ENCODE data around the gene INF2.

Gene INF2

GRCh38 chr14:104706733-104707607, 17.6 kb downstream of the INF2 start:
- DNase-seq = no peak

- DNase-seq = no peak
These were observed 18.5 kb downstream of the INF2 start for GRCh38 chr14:104707608-104708595.

DNA sequence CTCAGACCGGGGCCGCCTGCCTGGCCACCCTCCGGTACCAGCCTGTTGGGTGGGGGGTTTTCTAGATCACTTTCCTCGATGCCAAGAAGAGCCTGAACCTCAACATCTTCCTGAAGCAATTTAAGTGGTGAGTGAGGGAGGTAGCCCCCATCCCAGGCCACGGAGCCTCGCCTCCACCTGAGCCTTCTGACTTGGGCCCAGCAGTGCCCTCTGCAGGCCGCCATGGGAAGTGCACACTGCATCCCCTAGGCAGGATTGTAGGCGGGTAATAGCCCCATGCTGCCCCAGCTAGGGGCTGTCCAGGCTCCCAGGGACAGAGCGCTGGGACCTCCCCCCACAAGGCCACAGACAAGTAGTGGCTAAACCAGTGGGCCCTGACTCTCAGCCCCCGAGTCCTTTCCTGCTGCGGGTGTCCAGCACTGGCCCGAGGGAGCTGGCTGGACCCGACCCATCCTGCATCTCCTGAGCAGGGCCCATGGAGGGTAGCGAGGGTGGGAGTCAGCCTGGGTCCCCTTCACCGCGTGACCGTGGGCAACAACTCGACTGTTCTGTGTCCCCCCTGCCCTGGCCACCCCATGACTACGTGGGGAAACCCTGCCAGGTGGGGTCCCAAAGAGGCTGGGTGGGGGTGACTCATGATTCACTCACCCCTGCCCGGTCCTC, 19.3 kb downstream of the INF2 start:
- peak; percentile 86 for DNase-seq

DNA sequence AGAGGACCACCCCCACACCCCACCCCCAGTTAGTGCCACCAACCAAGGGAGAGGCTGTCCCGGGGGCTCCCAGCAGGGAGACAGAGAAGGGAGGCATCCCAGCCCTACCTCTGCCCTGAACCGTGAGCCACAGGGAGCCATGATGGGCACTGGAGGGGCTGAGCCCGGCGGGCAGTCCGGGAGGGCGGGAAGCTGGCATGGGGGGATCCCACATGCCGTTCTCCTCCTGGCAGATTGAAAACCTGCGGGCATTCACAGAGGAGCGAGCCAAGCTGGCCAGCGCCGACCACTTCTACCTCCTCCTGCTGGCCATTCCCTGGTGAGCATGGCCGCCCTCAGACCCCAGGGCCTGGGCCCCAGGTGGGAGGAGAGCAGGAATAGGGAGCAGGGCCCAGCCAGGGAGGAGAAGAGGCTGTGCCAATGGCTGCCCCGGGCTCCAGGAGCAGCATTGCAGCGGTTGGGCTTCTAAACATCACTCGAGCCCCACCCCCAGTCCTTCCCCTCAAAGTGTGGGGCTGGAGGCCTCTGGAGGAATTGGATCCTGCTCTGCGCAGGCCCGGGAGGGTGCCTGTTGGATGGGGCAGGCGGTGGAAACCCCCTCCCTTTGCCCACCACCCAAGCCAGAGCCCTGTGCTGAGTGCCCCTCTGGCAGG, 20.1 kb downstream of the INF2 start:
- no peak for DNase-seq

- DNase-seq = no peak
These were observed 20.8 kb downstream of the INF2 start for GRCh38 chr14:104710071-104710735.

DNA sequence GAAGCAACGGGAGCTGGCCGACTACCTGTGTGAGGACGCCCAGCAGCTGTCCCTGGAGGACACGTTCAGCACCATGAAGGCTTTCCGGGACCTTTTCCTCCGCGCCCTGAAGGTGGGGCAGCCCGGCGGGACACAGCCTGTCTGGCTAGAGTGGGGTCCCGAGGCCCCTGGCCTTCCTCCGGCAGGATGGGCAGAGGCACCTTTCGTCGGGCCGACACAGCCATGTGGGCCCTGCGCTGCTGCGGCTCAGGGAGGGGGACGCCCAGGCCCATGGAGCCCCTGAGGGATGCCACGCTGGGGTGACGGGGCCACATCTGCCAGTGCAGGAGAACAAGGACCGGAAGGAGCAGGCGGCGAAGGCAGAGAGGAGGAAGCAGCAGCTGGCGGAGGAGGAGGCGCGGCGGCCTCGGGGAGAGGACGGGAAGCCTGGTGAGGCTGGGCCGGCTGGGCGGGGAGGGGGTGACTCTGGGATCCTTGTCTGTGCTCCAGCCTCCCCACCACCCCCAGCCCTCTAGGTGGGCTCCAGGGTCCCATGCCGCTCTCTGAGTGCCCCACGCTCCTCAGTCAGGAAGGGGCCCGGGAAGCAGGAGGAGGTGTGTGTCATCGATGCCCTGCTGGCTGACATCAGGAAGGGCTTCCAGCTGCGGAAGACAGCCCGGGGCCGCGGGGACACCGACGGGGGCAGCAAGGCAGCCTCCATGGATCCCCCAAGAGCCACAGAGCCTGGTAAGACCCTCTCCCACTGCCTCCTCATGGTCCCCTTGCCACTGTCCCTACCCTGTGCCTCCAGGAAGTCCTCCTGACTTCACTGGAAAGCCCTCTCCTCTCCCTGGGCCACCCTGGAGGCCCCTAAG, 23.7 kb downstream of the INF2 start:
- no peak for DNase-seq

- DNase-seq = no peak
These were observed 24.6 kb downstream of the INF2 start for GRCh38 chr14:104714066-104714465.

GRCh38 chr14:104714681-104715080, 25.3 kb downstream of the INF2 start:
- DNase-seq = no peak

DNA sequence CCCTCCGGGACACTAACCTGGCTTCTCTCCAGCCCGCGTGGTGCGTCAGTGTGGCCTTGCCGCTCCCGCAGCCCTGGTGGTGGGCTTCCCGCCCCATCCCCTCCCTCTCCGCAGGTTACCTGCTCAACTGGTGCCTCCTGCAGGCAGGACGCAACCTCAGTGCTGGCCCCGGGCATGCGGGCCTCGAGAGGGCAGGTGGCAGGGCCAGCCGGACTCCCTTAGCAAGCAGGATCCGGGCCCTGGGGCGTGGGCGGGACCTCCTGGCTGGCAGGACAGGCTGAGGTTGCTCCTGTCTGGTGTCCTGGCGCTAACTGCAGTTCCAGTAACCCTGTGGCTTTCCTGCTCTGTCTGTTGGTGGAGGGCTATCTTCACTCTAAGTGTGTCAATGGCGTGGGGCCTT, 26.0 kb downstream of the INF2 start:
- no peak for DNase-seq

- no peak for DNase-seq
These were observed 26.5 kb downstream of the INF2 start for GRCh38 chr14:104715871-104716270.

- DNase-seq = no peak
These were observed 27.7 kb downstream of the INF2 start for GRCh38 chr14:104717137-104717536.

GRCh38 chr14:104717646-104718045, 28.2 kb downstream of the INF2 start:
- no peak for DNase-seq

- DNase-seq = no peak
These were observed 28.7 kb downstream of the INF2 start for GRCh38 chr14:104718147-104718546.

GRCh38 chr14:104718871-104719270, 29.5 kb downstream of the INF2 start:
- no peak for DNase-seq

- no peak for DNase-seq
These were observed 29.9 kb downstream of the INF2 start for GRCh38 chr14:104719343-104719742.

- no peak for DNase-seq
These were observed 32.4 kb downstream of the INF2 start for GRCh38 chr14:104721505-104722431.

DNA sequence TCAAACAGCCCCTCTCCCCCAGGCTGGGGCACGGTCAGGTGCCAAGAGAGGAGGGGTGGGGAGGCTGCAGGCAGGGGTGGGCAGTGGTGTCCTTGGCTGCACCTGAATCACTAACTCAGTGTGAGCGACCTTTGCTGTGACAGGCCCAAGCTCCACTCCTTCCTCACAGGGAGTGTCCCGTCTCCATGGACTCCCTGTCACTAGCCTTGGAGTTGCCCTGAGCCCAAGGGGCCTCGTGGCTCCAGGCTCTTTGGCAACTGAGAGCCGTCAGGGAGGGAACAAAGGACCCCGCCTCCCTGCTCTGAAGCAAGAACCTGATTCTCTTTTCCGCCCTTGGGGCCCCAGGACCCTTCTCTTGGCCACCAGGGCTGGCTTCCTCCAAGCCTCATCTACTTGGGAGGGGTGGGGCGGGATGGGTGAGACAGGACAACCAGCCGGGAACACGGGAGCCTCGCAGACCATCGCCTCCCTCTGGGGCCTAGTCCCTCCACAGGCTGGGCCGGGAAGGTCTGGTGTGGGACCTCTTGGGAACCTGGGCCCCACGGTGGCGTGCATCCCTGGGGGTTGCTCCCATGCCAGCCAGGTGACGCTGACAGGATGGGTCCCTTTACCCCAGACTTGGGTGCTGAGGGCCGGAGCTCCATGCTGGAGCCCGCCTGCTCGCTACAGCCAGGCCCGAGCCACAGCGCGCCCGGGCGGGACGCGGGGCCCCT, 33.7 kb downstream of the INF2 start:
- DNase-seq = no peak

DNA sequence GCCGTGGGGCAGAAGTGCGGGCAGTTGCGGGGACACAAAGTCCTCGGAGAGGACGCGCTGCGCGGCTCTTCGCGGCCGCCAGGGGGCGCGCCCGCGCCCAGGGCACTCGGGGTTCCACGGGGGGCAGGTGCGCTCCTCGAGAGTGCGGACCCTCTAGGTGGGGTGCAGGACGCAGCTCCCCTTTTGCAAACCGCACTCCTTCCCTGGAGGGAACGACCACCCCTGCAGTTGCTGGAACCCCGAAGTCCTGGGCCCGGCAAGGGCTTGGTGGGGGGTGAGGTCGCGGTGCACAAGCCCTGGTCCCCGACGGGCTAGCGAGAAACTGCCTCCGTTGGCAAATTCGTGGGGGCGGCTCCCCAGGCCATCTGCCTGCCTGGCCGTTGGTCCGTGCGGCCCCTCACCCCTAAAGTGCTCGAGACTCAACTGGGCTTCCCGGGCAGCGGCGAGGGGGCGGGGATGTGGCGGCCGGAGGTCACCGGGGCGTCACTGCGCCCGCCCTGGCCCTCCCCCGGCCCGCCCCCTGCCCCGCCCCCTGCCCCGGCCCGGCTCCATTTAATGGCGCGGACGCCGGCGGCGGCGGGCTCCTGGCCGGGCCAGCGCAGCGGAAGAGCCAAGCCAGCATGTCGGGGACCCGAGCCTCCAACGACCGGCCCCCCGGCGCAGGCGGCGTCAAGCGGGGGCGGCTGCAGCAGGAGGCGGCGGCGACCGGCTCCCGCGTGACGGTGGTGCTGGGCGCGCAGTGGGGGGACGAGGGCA, 34.4 kb downstream of the INF2 start, which contains the start of gene ADSS1:
Gene ADSS1 (plus strand): TSS at position 579 of the 756 bp plus-strand sequence. CDS start 42 bp downstream, at position 621.
- peak; percentile 82 for DNase-seq

Measured in islet precursor cell (in vitro differentiated cells).